HG02678 (cell line): Measurements from ENCODE around the gene TASOR.

Experiments
- ATAC-seq: cut with Tn5 transposase; IDR thresholded peaks from one replicate; pipeline ENCODE4 v1.9.1; 2021; ENCODE audit warnings: mild to moderate bottlenecking, moderate library complexity; ENCODE audit not compliant: unreplicated experiment

TASOR gene

GRCh38 chr3:56689303-56689702 lies 6.2 kb upstream of the TASOR start:
- no peak for ATAC-seq

- ATAC-seq, result no peak
Measured at GRCh38 chr3:56688191-56688590, 5.1 kb upstream of the TASOR start.

GRCh38 chr3:56684029-56684428 lies 964 bp upstream of the TASOR start:
- no peak for ATAC-seq

DNA sequence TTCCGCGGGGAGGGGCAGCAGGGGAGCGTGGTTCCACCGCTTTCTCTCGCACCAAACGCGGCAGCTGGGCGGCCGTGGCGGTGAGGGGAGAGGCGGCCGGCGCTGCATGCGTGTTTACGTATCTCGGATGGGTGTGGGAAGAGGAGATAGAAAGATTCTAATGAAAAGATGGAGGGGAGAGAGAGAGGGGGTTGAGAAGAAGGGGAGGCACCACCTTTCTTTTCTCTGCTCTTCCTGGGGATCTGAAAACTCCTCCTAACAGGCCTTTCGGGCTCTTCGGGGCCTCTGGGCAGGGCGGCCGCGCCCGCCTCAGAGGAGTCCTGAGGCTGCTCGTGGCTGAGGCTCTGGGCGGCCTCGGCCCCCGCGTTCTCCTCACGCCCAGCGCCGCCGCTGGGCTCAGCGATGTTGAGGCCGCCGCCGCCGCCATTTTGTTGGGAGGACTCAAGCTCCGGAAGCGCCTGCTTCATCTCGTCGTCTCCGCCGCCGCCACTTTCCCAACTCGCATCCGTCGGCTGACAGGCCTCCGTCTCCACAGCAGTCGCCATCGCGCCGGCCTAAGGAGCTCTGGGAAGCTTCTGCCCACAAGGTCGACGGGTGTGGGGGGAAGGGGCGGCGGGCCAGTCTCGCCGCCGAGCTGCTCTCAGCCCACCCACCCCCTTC lies 473 bp downstream of the TASOR start:
- peak; percentile 68 for ATAC-seq

- no peak for ATAC-seq
Measured at GRCh38 chr3:56681984-56682461, 1.0 kb downstream of the TASOR start.

GRCh38 chr3:56680054-56680580 lies 2.9 kb downstream of the TASOR start:
- ATAC-seq, result no peak

- ATAC-seq, result peak; percentile 57
Measured at GRCh38 chr3:56677286-56677685, 5.8 kb downstream of the TASOR start.

GRCh38 chr3:56673781-56674457 lies 9.1 kb downstream of the TASOR start:
- no peak for ATAC-seq

DNA sequence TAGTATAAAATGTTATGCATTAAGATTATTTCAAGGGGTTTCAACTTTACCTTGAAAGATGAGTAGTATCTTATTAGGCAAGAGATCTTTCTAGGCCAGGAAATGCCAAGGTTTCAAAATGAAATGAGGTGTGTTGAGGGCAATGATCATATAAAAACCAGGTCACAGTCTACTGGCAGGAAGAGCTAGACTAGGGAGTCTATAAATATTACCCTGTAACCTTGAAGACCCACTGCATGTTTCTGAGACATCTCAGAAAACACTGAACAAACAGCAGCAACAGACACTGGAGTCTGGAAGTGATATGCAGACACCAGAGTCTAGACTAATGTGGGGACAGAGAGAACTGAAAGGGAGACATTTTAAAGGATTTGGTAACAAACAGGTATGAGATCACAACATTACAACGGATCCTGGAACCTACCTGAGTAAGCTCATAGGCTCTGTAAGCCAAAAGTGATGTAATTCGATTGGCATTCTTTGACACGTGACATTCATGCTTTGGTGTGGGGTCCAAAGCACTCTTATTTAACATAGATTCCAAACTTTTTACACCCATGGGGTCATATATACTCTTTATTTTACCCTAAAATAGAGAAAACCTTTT lies 15.0 kb downstream of the TASOR start:
- no peak for ATAC-seq

GRCh38 chr3:56664823-56665222 lies 18.2 kb downstream of the TASOR start:
- no peak for ATAC-seq

GRCh38 chr3:56655709-56656108 lies 27.4 kb downstream of the TASOR start:
- ATAC-seq, result no peak

DNA sequence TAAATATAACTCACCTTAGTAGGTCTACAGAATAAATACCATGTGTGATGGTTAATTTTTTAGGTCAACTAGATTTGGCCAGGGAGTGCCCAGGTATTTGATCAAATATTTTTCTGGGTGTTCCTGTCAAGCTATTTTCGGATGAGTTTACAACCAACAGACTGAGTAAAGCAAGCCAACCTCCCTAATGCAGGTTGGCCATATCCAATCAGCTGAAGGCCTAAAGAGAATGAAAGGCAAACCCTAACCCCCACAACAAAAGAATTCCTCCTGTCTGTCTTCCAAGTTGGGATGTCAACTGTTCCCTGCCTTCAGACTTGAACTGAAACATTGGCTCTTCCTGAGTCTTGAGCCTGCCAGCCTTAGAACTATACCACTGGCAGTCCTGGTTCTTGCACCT lies 28.6 kb downstream of the TASOR start:
- no peak for ATAC-seq

DNA sequence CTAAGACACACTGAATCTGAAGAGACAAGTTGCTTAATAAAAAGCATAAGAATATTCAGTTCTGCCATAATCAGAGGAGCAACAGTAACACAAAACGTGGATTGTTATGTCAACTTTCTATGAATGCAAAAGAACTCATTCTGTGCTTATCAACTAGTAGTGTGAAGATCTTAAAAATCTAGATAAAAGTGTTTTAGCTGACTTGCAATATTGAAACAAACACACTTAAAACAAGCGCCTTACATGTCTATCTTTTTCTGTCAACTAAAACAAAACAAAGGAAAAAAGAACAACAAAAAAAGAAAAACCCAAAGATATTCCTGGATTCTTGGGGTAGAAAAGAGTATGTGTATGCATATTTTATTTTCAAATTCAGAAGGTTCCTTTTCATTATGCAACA lies 37.7 kb downstream of the TASOR start:
- no peak for ATAC-seq

- no peak for ATAC-seq
Measured at GRCh38 chr3:56633602-56634535, 49.2 kb downstream of the TASOR start.
